ENCODE data around the gene USP47. TPM values are rescaled to one million over a fixed set of nuclear protein-coding genes. Genes with fewer than 3 reads are reported as not detected.

Gene USP47
- total and polyA plus RNA-seq, 2 of the 8 experiments (the other 6 are each of a cell fraction or from before 2014, with no cell fraction given): 4.2 to 21.3 TPM

GRCh38 chr11:11977206-11977938 is 135.6 kb downstream of the USP47 start:
- Histone ChIP-seq H3K14ac (ENCODE audit: insufficient read length) (no peak overlapping the region), H3K23me2 (ENCODE audit: low read depth, low read length) (no peaks in the 10 kb centered on the region), H3K56ac (replicated peaks; ENCODE audit: insufficient read length, low read depth, low read length) (no peak overlapping the region), H4K20me1 (replicated peaks in 1 of 2; ENCODE audit: control insufficient read depth in 1 of 2, insufficient read depth in 2 of 2, low read length in 2 of 2) (no peaks in the 10 kb centered on the region), H3K79me1 (ENCODE audit: low read depth, low read length) (no peaks in the 10 kb centered on the region), H3K23ac (ENCODE audit: insufficient read length) (no peak overlapping the region), H2AFZ (ENCODE audit: low read length) (no peak overlapping the region), H3K27me3 (replicated peaks in 1 of 4; ENCODE audit: control insufficient read depth in 3 of 4, extremely low read depth in 1 of 4, insufficient read depth in 3 of 4, low read length in 3 of 4) (no peaks in the 10 kb centered on the region), H3K4ac (replicated peaks; ENCODE audit: insufficient read length, low read depth, low read length) (no peak overlapping the region), H2BK15ac (ENCODE audit: low read length) (0 out of 2 replicates have a peak overlapping the region, but pooled peaks have one; percentile 29), H2BK20ac (ENCODE audit: low read length) (no peak overlapping the region), H3K9me3 (ENCODE audit: insufficient read depth in 2 of 2, low read depth in 1 of 2, low read length in 1 of 2) (no peaks in the 10 kb centered on the region), H4K8ac (ENCODE audit: extremely low read depth, insufficient read depth, low read length) (no peak overlapping the region), H2BK12ac (ENCODE audit: low read depth, low read length) (0 out of 2 replicates have a peak overlapping the region, but pooled peaks have one; percentile 9), H3K4me2 (ENCODE audit: insufficient read depth in 1 of 2, low read depth in 2 of 2, low read length in 2 of 2) (peak overlapping the region in 1 of 2 experiments; percentile 8; a peak in 1 of 4 replicates), H3K4me3 (ENCODE audit: extremely low read depth in 1 of 4, insufficient read depth in 2 of 4, low read depth in 3 of 4, low read length in 4 of 4) (no peak overlapping the region), H2BK5ac (ENCODE audit: low read depth, low read length) (no peak overlapping the region), H2BK120ac (replicated peaks; ENCODE audit: low read depth, low read length) (no peak overlapping the region), H3K4me1 (replicated peaks in 1 of 4; ENCODE audit: control insufficient read depth in 3 of 4, insufficient read depth in 4 of 4, low read length in 3 of 4) (peaks cover 0 to 3% (median 2%) of the 10 kb centered on the region in 4 experiments; a peak in 4 of 7 replicates), H3K79me2 (ENCODE audit: control insufficient read depth in 1 of 2, insufficient read depth in 2 of 2, low read length in 2 of 2) (no peaks in the 10 kb centered on the region), H3K18ac (ENCODE audit: extremely low read depth, low read length) (peak overlapping the region; percentile 48), H4K5ac (ENCODE audit: insufficient read length, low read depth, low read length) (no peak overlapping the region), H3K27ac (ENCODE audit: low read depth, low read length) (no peak overlapping the region), H3K36me3 (ENCODE audit: control insufficient read depth in 2 of 4, insufficient read depth in 4 of 4, low read length in 3 of 4) (no peaks in the 10 kb centered on the region), H3K9ac (replicated peaks in 1 of 4; ENCODE audit: extremely low read depth in 1 of 4, low read depth in 3 of 4, low read length in 3 of 4) (no peak overlapping the region), H2AK5ac (ENCODE audit: low read depth, low read length) (peak overlapping the region; percentile 24; the same call in 1 of the 2 replicates), H4K91ac (replicated peaks; ENCODE audit: insufficient read length, low read length) (no peak overlapping the region)
- TF ChIP-seq GTF2F1 (IDR thresholded peaks at IDR 0.05; ENCODE audit: borderline replicate concordance, low read depth, low read length): no peak
- TF ChIP-seq NRF1 (IDR thresholded peaks at IDR 0.05; ENCODE audit: low read depth, low read length): no peak
- TF ChIP-seq, protein P1, sequence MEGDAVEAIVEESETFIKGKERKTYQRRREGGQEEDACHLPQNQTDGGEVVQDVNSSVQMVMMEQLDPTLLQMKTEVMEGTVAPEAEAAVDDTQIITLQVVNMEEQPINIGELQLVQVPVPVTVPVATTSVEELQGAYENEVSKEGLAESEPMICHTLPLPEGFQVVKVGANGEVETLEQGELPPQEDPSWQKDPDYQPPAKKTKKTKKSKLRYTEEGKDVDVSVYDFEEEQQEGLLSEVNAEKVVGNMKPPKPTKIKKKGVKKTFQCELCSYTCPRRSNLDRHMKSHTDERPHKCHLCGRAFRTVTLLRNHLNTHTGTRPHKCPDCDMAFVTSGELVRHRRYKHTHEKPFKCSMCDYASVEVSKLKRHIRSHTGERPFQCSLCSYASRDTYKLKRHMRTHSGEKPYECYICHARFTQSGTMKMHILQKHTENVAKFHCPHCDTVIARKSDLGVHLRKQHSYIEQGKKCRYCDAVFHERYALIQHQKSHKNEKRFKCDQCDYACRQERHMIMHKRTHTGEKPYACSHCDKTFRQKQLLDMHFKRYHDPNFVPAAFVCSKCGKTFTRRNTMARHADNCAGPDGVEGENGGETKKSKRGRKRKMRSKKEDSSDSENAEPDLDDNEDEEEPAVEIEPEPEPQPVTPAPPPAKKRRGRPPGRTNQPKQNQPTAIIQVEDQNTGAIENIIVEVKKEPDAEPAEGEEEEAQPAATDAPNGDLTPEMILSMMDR (IDR thresholded peaks at IDR 0.05; ENCODE audit: control extremely low read depth in 1 of 3, insufficient read depth in 1 of 3, low read depth in 1 of 3, low read length in 3 of 3): no peak
- no peak for TF ChIP-seq SIRT6 (IDR thresholded peaks at IDR 0.05; ENCODE audit: low read length)
- TF ChIP-seq ATF3 (IDR thresholded peaks at IDR 0.05; ENCODE audit: insufficient read depth, low read depth, low read length): no peak
- TF ChIP-seq SP1 (IDR thresholded peaks at IDR 0.05; ENCODE audit: low read depth, low read length): no peak
- no peak for TF ChIP-seq MAFK (IDR thresholded peaks at IDR 0.05; ENCODE audit: low read depth, low read length)
- DNase-seq (ENCODE audit: low read depth in 1 of 2, low spot score in 2 of 2): peak in 1 of 2 experiments; percentile 47
- no peak for FAIRE-seq
- ChIA-PET POLR2A (ENCODE audit: partially characterized antibody) (interaction anchor here (1.0 to 1.4 kb wide), 2 partner anchors 16 to 23 kb away, joined by 3 to 5 read pairs; no protein-coding TSS in a partner anchor), CTCF (ENCODE audit: partially characterized antibody) (interaction anchor here (0.8 to 5.4 kb wide), 11 partner anchors 9 to 179 kb away, joined by 3 to 63 read pairs (median 3); partner anchors contain the start of gene DKK3)
- 81% methylated on average over 10 of the region's 10 CpGs; no CpG with 5 or more reads in 1 of the 2 experiments for WGBS, 2 experiments (ENCODE audit: extremely low coverage in 1 of 2, insufficient coverage in 1 of 2, insufficient read length in 1 of 2, insufficient replicate concordance in 2 of 2, low coverage in 1 of 2, low lambda C conversion rate in 2 of 2, missing lambda C conversion rate in 1 of 2)
